Progenitor cell of endocrine pancreas (in vitro differentiated cells): Measurements from ENCODE around the gene CHRM4. TPM values are rescaled to one million over a fixed set of nuclear protein-coding genes. Genes with fewer than 3 reads are reported as not detected.

ENCODE experiments used
- DNase-seq: peaks from one replicate; pipeline ENCODE4 v3.0.0; 2021; ENCODE audit warnings: low spot score; ENCODE audit not compliant: unreplicated experiment
- H3K27ac Mint-ChIP-seq: 2 replicates; pipeline ENCODE4 v1.8.0; 2021; ENCODE audit warnings: mild to moderate bottlenecking, moderate library complexity, mixed read lengths
- H3K27me3 Mint-ChIP-seq: 2 replicates; pipeline ENCODE4 v1.8.0; 2021; ENCODE audit warnings: mixed read lengths
- H3K36me3 Mint-ChIP-seq: 2 replicates; pipeline ENCODE4 v1.8.0; 2022; ENCODE audit warnings: mixed read lengths; ENCODE audit not compliant: insufficient read depth
- H3K4me1 Mint-ChIP-seq: 2 replicates; pipeline ENCODE4 v1.8.0; 2021; ENCODE audit warnings: low read depth, mixed read lengths
- H3K4me3 Mint-ChIP-seq: 2 replicates; pipeline ENCODE4 v1.8.0; 2021; ENCODE audit warnings: low read depth, mild to moderate bottlenecking, moderate library complexity, mixed read lengths
- H3K9me3 Mint-ChIP-seq: 2 replicates; pipeline ENCODE4 v1.8.0; 2021; ENCODE audit warnings: low read depth, mixed read lengths
- total RNA-seq: library from RNA; stranded (reverse); gene quantifications from 2 replicates; pipeline ENCODE4 v1.2.1, GENCODE V29; 2021
- TF ChIP-seq, protein P1 (sequence below): fragments of 200-600 bp; sonication (generic); IDR thresholded peaks from one replicate; pipeline ENCODE4 v1.5.0; 2021; ENCODE audit warnings: antibody characterized with exemption, mild to moderate bottlenecking; ENCODE audit not compliant: unreplicated experiment

The CHRM4 gene
- total RNA-seq, 1 donor from 2014 or later, result 0.81 TPM

DNA sequence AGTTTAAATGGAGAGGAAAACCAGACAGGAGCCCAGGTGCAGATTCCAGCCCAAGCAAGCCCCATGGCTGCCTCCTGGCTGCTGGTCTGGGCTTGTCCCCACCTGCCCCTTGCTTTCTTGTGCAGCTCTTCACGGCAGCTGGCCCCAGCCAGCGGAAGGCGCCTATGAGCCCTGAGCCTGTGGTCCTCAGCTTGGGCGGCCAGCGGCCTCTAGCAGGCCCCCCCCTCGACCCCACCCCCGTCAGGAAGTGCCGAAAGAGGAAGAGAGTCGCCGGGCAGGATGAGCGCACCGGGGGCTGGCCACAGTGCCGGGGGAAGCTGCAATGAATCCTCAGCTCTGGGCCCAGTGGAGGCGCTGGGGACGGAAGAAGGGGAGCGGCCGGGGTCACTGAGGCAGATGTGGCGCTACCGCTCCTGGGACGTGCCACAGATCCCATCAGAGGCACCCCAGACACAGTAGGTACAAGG, 46.4 kb downstream of the CHRM4 start:
- H3K4me1 Mint-ChIP-seq, result peaks cover 19% of the 10 kb centered on the region
- H3K27me3 Mint-ChIP-seq, result peaks cover 33% of the 10 kb centered on the region
- DNase-seq, result no peak
- H3K4me3 Mint-ChIP-seq, result no peak overlapping the region
- TF ChIP-seq, protein P1, sequence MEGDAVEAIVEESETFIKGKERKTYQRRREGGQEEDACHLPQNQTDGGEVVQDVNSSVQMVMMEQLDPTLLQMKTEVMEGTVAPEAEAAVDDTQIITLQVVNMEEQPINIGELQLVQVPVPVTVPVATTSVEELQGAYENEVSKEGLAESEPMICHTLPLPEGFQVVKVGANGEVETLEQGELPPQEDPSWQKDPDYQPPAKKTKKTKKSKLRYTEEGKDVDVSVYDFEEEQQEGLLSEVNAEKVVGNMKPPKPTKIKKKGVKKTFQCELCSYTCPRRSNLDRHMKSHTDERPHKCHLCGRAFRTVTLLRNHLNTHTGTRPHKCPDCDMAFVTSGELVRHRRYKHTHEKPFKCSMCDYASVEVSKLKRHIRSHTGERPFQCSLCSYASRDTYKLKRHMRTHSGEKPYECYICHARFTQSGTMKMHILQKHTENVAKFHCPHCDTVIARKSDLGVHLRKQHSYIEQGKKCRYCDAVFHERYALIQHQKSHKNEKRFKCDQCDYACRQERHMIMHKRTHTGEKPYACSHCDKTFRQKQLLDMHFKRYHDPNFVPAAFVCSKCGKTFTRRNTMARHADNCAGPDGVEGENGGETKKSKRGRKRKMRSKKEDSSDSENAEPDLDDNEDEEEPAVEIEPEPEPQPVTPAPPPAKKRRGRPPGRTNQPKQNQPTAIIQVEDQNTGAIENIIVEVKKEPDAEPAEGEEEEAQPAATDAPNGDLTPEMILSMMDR, result no peak
- H3K36me3 Mint-ChIP-seq, result no peaks in the 10 kb centered on the region
- no peaks in the 10 kb centered on the region for H3K9me3 Mint-ChIP-seq
- no peak overlapping the region for H3K27ac Mint-ChIP-seq

DNA sequence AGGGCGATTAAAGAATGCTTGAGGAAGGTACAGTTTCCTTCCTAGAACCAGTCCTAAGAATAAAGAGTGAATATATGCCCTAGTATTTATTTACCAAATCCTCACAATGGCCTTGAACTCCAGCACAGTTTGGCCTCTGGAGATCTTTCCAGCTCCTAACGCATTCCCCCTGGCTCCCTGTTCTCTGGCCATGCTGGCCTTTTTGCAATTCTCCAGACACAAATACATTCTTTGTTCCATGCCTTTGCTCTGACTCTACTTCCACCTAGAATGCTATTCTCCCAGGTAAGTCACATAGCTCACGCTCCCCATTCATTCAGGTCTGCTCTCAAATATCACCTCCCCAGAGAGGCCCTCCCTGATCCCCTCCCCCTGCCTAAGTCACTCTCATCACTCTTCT, 48.1 kb downstream of the CHRM4 start:
- no peak for DNase-seq
- TF ChIP-seq, protein P1, result no peak
- no peak overlapping the region for H3K4me3 Mint-ChIP-seq
- peaks cover 23% of the 10 kb centered on the region for H3K4me1 Mint-ChIP-seq
- H3K36me3 Mint-ChIP-seq, result no peaks in the 10 kb centered on the region
- H3K27ac Mint-ChIP-seq, result no peak overlapping the region
- H3K9me3 Mint-ChIP-seq, result no peaks in the 10 kb centered on the region
- peaks cover 39% of the 10 kb centered on the region for H3K27me3 Mint-ChIP-seq

DNA sequence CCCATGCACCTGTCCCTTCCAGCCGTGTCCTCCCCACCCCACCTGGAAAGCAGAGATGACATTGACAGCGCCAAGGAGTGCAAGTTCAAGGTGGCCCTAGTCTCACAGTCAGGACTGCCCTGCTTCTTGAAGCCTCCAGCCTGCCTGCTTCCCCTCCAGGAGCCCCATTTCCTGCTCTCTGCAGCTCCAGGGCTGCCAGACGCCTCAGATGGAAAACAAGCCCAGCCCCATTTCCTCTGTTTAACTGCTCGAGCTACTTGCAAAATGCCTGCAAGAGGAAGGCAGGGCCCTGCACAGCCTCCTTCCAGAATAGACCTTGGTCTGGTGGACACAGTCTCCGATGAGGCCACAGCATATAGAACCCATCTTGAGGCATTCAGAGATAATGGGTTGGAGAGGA, 49.3 kb downstream of the CHRM4 start:
- Mint-ChIP-seq H3K36me3 (no peaks in the 10 kb centered on the region), H3K9me3 (no peaks in the 10 kb centered on the region), H3K4me3 (no peak overlapping the region), H3K27ac (no peak overlapping the region), H3K27me3 (peaks cover 41% of the 10 kb centered on the region), H3K4me1 (peaks cover 21% of the 10 kb centered on the region)
- TF ChIP-seq, protein P1, result no peak
- no peak for DNase-seq

DNA sequence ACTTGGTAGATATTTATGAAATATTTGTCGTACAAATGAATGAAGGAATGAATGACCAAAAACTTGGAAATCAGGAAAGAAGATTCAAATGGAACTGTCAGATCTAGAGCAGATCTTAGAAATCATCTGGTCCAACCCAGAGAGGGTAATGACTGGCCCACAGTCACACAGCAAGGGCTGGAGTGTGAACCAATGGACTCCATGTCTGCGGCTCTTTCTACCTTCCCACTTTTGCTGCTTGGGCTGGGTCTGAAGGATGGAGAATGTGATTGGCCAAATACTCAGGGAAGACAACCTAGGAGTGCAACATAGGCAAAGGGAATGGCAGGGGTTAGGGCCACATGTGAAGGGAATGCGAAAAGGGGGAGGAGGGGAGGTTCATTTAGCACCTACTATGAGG, 50.1 kb downstream of the CHRM4 start:
- Mint-ChIP-seq H3K27me3 (peaks cover 35% of the 10 kb centered on the region), H3K36me3 (no peaks in the 10 kb centered on the region), H3K4me3 (no peak overlapping the region), H3K4me1 (peaks cover 19% of the 10 kb centered on the region), H3K9me3 (no peaks in the 10 kb centered on the region), H3K27ac (no peak overlapping the region)
- TF ChIP-seq, protein P1, result no peak
- DNase-seq, result no peak

DNA sequence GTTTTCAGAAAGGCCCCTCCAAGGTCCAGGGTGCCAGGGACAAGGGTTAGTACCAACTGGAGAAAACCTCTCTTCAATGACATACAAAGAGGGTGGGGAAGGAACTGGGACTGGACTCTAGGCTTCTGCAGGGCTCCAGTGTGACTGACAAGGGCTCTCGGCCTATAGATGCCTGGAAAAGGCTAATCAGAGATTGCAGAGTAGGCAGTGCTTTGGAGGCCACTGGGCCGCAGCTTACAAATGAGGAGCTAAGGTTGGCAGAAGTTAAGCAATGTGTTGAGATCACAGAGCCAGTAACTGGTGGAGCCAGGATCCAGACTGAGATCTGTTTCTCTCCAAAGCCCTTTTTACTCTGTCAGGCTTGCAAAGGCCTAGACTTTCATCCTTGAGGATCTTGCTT, 51.8 kb downstream of the CHRM4 start:
- TF ChIP-seq, protein P1, result no peak
- no peak for DNase-seq
- no peak overlapping the region for H3K4me3 Mint-ChIP-seq
- H3K27ac Mint-ChIP-seq, result no peak overlapping the region
- no peaks in the 10 kb centered on the region for H3K36me3 Mint-ChIP-seq
- peaks cover 18% of the 10 kb centered on the region for H3K4me1 Mint-ChIP-seq
- H3K27me3 Mint-ChIP-seq, result peaks cover 34% of the 10 kb centered on the region
- H3K9me3 Mint-ChIP-seq, result no peaks in the 10 kb centered on the region
